Gastrocnemius medialis (tissue), 4 donors: ENCODE measurements around the gene ST6GALNAC4. TPM values are rescaled to one million over a fixed set of nuclear protein-coding genes. Genes with fewer than 3 reads are reported as not detected.

ENCODE experiments used
- ATAC-seq, 2 donors: fragments of 150-250 bp; one replicate each; pipeline ENCODE4 v1.9.1; 2016
- DNase-seq, 2 donors: peaks; one replicate each; pipeline ENCODE4 v3.0.0-alpha.2; 2019
- H3K27ac ChIP-seq, 4 donors: fragments of 200-600 bp; sonication (generic); 1 replicate in 1 of 4; 2 replicates in 3 of 4; pipeline ENCODE4 v1.5.1; 2016 to 2018; ENCODE audit warnings: mild to moderate bottlenecking in 2 of 4, moderate library complexity in 1 of 4
- H3K27me3 ChIP-seq, 3 donors: fragments of 200-600 bp; sonication (generic) in 2 of 3; 1 replicate in 1 of 3; 2 replicates in 2 of 3; pipeline versions ENCODE4 v1.5.1 to v1.6.0; 2016 to 2019; ENCODE audit warnings: mild to moderate bottlenecking in 1 of 3, moderate library complexity in 1 of 3
- H3K36me3 ChIP-seq, 2 donors: fragments of 200-600 bp; sonication (generic) in 1 of 2; one replicate each; pipeline ENCODE4 v1.5.1; 2017 to 2018
- H3K4me1 ChIP-seq, 2 donors: fragments of 200-600 bp; sonication (generic) in 1 of 2; one replicate each; pipeline ENCODE4 v1.5.1; 2016 to 2017; ENCODE audit warnings: mild to moderate bottlenecking in 2 of 2
- H3K4me3 ChIP-seq, 4 donors: fragments of 200-600 bp; sonication (generic) in 3 of 4; 1 replicate in 1 of 4; 2 replicates in 3 of 4; pipeline ENCODE4 v1.5.1; 2016 to 2019; ENCODE audit warnings: mild to moderate bottlenecking in 2 of 4
- H3K9me3 ChIP-seq, 3 donors: fragments of 200-600 bp; sonication (generic) in 2 of 3; 1 replicate in 1 of 3; 2 replicates in 2 of 3; pipeline ENCODE4 v1.5.1; 2016 to 2019
- CTCF ChIP-seq, 5 experiments: fragments of 450-650 bp in 3 of 5; fragments of 200-600 bp in 2 of 5; sonication (generic) in 2 of 5; IDR thresholded peaks in 4 of 5; conservative IDR thresholded peaks in 1 of 5; 1 replicate in 4 of 5; 2 replicates in 1 of 5; pipeline ENCODE4 v1.5.1; 2016 to 2019; ENCODE audit warnings: antibody characterized with exemption in 5 of 5, mild to moderate bottlenecking in 3 of 5, moderate library complexity in 3 of 5
- POLR2A ChIP-seq, 2 donors: fragments of 450-650 bp; IDR thresholded peaks; one replicate each; pipeline ENCODE4 v1.6.1; 2017; ENCODE audit warnings: antibody characterized with exemption in 2 of 2, mild to moderate bottlenecking in 2 of 2, moderate library complexity in 2 of 2
- in situ Hi-C, 4 donors: fragments of 200-750 bp; cut with MboI; loops; one replicate each; pipeline versions ENCODE4 v1.15.0 to v1.8.0; 2017; ENCODE audit warnings: low sequenced_read_pairs in 4 of 4
- intact Hi-C: fragments of 100-400 bp; cut with DNase I; formaldehyde crosslinking; loops from one replicate; pipeline ENCODE4 v1.15.1; 2023; ENCODE audit warnings: low total_unique reads
- total RNA-seq, 4 donors: library from RNA; depleted of rRNA; stranded (reverse); fragments of >200 nt; gene quantifications; one replicate each; pipeline versions ENCODE4 v1.1.0 to v1.2.3, GENCODE V29; 2016

ST6GALNAC4 gene
- total RNA-seq, 4 donors from 2014 or later: 11.2 to 48.4 (median 23.6) TPM

- intact Hi-C loops: loop anchor here (1.0 to 5.0 kb wide), 2 partner anchors 93 to 175 kb away; no protein-coding TSS in a partner anchor
- in situ Hi-C loops: loop anchor here in 1 of 4 donors (5.0 kb wide), 1 partner anchor 90 kb away; no protein-coding TSS in a partner anchor
- ATAC-seq: peak; percentile 58 to 66
- peaks cover 16 to 17% of the 10 kb centered on the region in 2 donors for H3K4me1 ChIP-seq
- no peak overlapping the region for H3K27ac ChIP-seq
- DNase-seq: peak; percentile 54 to 81
- H3K27me3 ChIP-seq: no peaks in the 10 kb centered on the region
- H3K36me3 ChIP-seq: peaks cover 0 to 7% of the 10 kb centered on the region in 2 donors
- no peaks in the 10 kb centered on the region for H3K9me3 ChIP-seq
- no peak overlapping the region for H3K4me3 ChIP-seq
- TF ChIP-seq POLR2A (IDR thresholded peaks at IDR 0.05) (no peak), CTCF (IDR thresholded peaks at IDR 0.05 in 4 of 5, conservative IDR thresholded peaks at IDR 0.05 in 1 of 5) (peak; percentile 85 to 92 (median 89))
These were observed 25.6 kb upstream of the ST6GALNAC4 start for GRCh38 chr9:127942216-127943010.

GRCh38 chr9:127941961-127942215, 25.0 kb upstream of the ST6GALNAC4 start:
- Histone ChIP-seq H3K27me3 (no peaks in the 10 kb centered on the region), H3K4me3 (no peak overlapping the region), H3K27ac (no peak overlapping the region), H3K36me3 (peaks cover 0 to 7% of the 10 kb centered on the region in 2 donors), H3K9me3 (no peaks in the 10 kb centered on the region), H3K4me1 (peaks cover 20 to 22% of the 10 kb centered on the region in 2 donors)
- TF ChIP-seq POLR2A (IDR thresholded peaks at IDR 0.05) (no peak), CTCF (IDR thresholded peaks at IDR 0.05 in 4 of 5, conservative IDR thresholded peaks at IDR 0.05 in 1 of 5) (no peak)
- intact Hi-C loops: loop anchor here (5.0 kb wide), 1 partner anchor 175 kb away; no protein-coding TSS in a partner anchor
- in situ Hi-C loops: loop anchor here in 1 of 4 donors (5.0 kb wide), 1 partner anchor 90 kb away; no protein-coding TSS in a partner anchor
- ATAC-seq (no peak), DNase-seq (no peak)

DNA sequence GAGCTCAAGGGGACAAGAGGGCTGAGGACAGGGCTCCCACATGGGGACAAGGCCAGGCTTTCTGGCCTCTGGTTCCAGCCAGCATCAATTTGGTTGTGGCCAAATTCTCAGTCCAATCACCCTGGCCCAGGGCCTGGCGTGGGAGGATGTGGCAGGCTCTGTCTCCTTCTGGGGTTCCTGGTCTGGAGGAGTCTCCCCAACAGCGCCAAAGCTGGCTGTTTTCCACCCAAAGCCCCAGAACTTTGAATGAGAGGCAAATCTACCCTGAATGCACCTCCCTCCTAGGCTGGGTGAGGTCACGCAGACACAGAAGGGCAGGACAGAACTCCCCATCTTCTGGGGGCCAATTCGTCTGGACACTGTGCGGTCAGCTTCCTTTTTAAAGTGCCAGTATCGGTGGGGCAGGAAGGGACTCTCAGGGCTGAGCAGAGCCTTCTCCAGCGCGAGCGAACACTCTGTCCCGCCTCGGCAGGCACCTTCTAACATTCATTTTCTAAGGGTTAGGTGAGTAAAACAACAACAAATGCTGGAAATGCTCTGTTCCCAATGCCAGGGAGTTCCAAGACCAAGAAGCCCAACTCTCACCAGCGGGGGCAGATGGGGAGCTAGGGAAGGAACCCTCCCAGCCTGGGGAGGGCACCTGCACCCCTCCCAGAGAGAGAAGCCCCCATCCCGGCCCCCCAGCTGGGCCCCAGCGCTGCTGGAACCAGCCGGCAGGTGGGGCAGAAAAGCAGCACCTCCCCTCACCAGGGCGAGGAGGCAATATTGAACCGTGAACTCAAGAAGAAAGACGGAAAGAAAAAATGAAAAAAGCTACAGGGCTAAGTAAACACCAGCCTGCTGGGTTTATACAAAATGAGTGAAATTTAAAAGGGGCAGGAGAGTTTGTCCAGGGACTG, 24.5 kb upstream of the ST6GALNAC4 start:
- intact Hi-C loops: loop anchor here (5.0 kb wide), 1 partner anchor 176 kb away; no protein-coding TSS in a partner anchor
- no peak overlapping the region for H3K4me3 ChIP-seq
- TF ChIP-seq CTCF (IDR thresholded peaks at IDR 0.05 in 4 of 5, conservative IDR thresholded peaks at IDR 0.05 in 1 of 5): no peak
- TF ChIP-seq POLR2A (IDR thresholded peaks at IDR 0.05): no peak
- ATAC-seq (no peak), DNase-seq (no peak)
- H3K36me3 ChIP-seq: peaks cover 0 to 8% of the 10 kb centered on the region in 2 donors
- H3K9me3 ChIP-seq: no peaks in the 10 kb centered on the region
- H3K4me1 ChIP-seq: peaks cover 26 to 28% of the 10 kb centered on the region in 2 donors
- no peaks in the 10 kb centered on the region for H3K27me3 ChIP-seq
- no peak overlapping the region for H3K27ac ChIP-seq
- in situ Hi-C loops: loop anchor here in 1 of 4 donors (5.0 kb wide), 1 partner anchor 91 kb away; no protein-coding TSS in a partner anchor

- no peak for ATAC-seq
- intact Hi-C loops: loop anchor here (5.0 kb wide), 1 partner anchor 177 kb away; no protein-coding TSS in a partner anchor
- no peak for DNase-seq
- Histone ChIP-seq H3K27me3 (no peaks in the 10 kb centered on the region), H3K36me3 (peaks cover 0 to 12% of the 10 kb centered on the region in 2 donors), H3K9me3 (no peaks in the 10 kb centered on the region), H3K27ac (no peak overlapping the region), H3K4me1 (peaks cover 32 to 33% of the 10 kb centered on the region in 2 donors), H3K4me3 (no peak overlapping the region)
- in situ Hi-C loops: loop anchor here in 1 of 4 donors (5.0 kb wide), 1 partner anchor 92 kb away; no protein-coding TSS in a partner anchor
- TF ChIP-seq CTCF (IDR thresholded peaks at IDR 0.05 in 4 of 5, conservative IDR thresholded peaks at IDR 0.05 in 1 of 5) (no peak), POLR2A (IDR thresholded peaks at IDR 0.05) (no peak)
These were observed 23.8 kb upstream of the ST6GALNAC4 start for GRCh38 chr9:127940593-127940992.
